ENCODE data around the gene AKAP6.
"Not testable (repeated sequence)": the region's sequence is repeated elsewhere in the genome, so short reads cannot be mapped to it uniquely, and the experiment has no call there.

AKAP6 gene

DNA sequence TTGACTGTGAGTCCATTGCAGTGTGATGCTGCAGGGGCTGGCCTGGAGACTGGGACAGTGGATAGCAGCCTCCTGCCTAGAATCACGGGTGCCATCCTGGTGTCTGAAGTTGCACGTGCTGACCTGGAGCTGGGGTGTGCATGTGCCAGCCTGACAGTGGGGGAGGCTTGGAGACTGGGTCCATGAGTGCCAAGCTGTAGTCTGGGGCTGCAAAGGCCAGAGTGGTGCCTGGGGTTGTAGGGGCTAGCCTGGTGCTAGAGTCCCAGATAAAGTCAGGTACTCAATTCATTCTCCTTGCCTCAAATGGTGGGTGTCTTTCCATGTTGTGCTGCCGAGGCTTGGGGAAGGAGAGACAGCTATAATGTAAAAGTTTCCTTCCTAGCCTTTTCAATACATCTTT is 427.7 kb downstream of the AKAP6 start:
- DNase-seq (ENCODE audit: low read depth in 3 of 3) = no peak

DNA sequence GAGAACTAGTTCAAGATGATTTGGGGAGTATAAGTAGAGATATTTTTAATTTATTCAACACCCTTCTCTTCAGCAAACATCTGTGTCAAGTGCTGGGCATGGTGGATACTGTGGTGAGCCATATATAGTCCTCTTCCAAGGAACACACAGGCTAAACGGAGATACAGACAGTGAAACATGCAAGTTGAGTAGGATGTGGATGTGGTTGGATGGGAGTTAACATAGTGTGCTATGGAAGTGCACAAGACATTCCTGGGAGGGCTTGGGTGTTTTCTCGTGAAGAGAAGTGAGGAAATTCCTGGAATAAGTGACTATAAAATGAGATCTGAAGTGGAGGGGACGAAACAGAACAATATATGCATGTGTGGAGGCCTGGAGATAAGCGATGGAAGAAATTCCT is 428.5 kb downstream of the AKAP6 start:
- no peak for DNase-seq (ENCODE audit: low read depth in 3 of 3)

DNA sequence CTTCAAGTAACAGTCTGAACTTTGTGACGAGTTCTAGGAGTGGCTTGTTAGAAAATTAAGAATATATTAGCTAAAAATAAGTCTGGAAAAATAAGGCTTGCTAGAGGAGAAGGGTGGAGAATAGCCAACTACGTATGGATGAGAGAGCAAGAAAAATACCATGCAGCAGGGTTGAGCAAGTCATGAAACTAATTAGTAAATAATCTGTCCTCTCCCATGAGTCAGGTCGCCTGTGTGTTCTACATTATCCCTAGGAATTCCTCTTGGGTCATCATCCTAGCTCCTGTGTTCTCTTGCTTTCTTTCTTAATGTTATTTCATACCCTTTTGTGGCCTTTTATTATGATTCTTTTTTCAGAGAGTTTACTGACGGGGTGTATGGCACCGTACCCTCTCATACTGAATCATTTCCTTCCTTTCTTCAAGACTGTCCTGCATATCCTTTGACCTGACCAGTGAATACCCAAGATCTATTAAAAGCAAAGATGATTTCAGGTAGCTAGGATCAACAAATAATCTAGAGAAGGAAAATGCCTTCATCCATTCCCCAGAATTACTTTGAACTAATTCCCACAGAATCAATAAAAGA is 432.4 kb downstream of the AKAP6 start:
- DNase-seq (ENCODE audit: low read depth in 3 of 3) = no peak

DNA sequence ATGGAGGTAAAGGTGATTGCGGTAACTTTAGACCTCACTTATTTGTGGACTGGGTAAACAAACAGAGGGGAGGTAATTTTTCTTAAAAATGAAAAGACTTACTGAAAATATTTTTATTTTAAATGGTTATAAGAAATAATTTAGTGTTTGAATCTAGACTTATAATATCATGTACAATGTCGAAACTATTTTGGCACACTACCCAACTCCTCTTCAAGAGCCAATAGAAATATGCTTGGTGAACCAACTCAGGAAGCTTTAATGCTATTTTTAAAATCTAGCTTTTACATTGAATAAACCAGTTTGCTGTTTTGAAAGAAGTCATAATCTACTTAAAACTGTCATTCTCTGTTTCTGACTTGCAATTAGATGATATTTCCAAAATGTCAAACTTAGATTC is 433.8 kb downstream of the AKAP6 start:
- no peak for DNase-seq (ENCODE audit: low read depth in 3 of 3)

DNA sequence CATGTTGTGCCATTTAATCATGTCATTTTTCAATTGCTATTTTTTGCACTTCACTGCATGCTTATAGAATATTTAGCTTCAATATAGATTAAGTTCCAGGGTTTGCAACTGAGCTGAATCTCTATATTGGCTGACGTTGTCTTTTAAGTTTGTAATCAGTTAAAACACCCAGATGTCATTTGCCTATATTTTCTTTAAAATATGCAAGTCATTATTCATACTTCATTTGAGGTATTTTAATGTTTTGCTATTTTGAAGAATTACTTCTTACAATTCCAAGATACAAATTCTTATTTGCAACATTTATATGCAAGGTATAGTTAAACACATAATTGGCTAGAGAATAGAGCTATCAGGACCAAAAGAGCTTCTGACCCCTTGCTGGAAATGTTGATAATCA is 434.6 kb downstream of the AKAP6 start:
- DNase-seq (ENCODE audit: low read depth in 3 of 3) = no peak

DNA sequence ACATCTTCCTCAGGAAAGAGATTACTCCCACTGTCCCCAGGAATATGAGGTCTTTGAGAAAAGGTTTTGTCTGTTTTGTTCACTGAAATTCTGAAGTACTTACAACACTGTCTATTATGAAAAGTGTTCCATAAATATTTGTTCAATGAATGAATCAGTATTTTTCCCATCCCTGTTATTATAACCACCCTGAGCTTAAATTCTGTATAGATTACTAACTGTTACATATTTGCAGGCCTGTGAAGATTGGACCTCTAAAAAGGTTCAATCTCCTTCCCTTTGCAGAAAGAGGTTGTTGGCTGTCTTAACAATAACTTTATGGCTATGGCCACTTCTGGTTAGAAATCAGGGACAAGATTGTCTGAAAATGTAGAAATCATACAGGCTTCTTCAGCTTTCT is 435.0 kb downstream of the AKAP6 start:
- DNase-seq (ENCODE audit: low read depth in 3 of 3) = no peak

DNA sequence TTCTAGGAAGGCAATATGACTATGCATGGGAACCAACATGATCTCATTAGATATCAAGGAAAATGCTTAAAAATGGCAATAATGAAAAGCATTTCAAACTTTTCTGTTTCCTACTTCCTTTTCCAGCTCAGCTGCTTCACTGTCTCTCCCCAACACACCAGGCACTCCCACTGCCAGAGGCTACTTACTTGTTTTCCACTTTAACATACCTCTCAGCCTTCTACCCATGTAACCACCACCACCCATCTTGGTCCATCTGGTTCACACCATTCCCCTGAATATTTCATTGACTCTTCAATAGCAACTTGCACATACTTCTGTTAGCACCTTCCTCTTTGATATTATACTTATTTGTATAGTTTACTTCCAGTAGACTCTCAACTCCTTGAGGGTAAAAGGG is 441.3 kb downstream of the AKAP6 start:
- no peak for DNase-seq (ENCODE audit: low read depth in 3 of 3)

DNA sequence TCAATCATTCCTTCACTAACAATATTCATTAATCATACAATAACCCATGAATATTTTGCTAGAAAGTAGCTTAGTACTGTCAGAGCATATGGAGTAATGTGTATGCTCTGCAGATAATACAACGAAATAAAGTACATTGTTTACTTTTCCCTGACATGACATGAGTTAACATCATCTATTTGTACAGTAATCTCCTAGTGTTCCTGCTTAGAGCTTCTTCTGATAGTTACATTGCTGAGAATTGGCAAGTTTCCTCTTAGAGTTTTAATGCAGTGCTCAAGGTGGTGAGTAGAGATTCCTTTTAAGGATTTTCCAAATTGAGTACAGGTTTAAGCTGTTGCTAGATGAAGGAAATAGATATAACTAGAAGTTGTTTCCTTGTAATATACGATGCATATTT is 445.1 kb downstream of the AKAP6 start:
- no peak for DNase-seq (ENCODE audit: low read depth in 3 of 3)

DNA sequence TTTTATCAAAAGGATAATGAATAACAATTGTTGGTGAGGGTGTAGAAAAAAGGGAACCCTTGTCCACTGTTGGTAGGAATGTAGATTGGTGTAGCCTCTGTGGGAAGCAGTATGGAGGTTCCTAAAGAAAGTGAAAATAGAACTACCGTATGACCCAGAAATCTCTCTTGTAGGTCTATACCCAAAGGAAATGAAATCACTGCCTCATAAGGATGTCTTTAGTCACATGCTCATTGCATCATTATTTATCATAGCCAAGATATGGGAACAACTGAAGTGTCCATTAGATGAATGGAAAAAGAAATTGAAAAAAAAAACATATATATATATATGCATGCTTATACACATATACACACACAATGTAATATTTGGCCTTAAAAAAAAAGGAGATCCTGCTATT is 450.7 kb downstream of the AKAP6 start:
- no peak for DNase-seq (ENCODE audit: low read depth in 3 of 3)

DNA sequence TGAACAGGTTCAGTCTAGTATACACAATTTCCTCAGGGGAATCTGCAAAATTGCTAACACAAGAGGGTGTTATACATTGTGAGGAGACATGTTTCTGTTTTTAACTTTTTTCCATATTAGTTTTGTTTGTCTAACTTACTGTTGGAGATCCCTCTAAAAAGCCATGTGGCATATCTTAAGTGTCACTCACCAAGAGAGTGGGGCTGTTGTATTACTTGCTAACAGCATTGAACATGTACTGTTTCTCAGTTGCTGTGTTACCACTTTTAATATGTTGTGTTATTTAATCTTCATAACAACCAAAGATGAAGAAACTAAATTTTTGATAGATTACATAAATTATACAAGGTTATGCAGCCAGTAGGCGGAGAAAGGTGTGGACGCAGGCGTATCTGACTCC is 455.3 kb downstream of the AKAP6 start:
- no peak for DNase-seq (ENCODE audit: low read depth in 3 of 3)

DNA sequence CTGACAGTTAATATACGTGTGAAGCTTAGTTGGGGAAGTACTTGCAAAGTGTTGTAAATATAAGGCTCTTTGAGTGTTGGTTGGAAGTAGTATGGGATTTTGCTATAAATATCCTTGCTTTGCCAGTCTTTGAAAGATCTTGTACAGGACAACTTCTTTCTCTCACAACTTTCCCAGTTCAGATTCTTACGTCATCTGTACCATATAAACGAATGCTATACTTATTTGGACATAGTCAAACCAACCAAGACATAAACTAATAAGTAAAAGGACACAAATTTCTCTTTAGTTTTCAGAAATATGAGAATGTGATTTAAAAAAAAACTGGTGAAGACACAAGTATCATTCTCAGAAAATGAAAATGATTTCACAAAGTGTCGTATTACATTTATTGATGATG is 456.5 kb downstream of the AKAP6 start:
- no peak for DNase-seq (ENCODE audit: low read depth in 3 of 3)

DNA sequence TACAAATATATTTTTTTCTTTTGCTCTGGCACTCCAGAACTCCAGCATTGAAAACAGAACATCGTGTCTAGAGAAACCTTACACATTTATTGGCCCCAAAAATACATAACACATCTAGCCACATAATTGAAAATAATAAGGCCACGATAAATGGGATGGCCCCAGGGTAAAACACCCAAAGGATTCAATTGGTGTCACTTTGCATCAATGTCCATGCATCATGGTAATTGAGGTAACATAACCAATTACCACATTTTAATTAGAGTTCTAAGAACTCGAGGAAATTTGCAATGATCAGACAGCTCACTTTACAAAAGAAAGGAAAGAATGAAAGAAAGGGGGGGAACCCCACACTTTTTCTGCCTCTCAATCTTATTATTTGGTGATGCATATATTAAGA is 457.8 kb downstream of the AKAP6 start:
- DNase-seq (ENCODE audit: low read depth in 3 of 3) = no peak

DNA sequence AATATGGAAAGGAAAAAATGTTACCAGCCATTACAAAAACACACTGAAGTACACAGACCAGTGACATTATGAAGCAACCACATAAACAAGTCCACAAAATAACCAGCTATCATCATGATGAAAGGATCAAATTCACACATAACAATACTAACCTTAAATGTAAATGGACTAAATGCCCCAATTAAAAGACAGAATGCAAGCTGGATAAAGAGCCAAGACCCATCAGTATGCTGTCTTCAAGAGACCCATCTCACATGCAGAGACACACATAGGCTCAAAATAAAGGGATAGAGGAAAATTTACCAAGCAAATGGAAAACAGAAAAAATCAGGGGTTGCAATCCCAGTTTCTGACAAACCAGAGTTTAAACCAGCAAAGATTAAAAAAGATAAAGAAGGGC is 463.9 kb downstream of the AKAP6 start:
- DNase-seq (ENCODE audit: low read depth in 3 of 3) = not testable (repeated sequence)

DNA sequence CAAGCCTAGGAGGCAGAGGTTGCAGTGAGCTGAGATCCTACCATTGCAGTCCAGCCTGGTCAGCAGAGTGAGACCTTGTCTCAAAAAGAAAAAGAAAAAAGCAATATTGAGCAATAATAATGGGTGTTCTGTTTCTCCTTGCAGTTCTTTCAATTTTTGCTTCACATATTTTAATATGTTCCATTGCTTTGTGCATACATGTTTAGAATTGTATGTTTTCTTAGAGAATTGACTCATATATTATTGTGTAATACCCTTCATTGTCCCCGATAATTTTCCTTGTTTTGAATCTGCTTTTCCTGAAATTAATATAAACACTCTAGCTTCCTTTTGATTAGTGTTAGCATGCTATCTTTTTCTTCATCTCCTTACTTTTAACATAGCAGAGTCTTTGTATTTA is 471.2 kb downstream of the AKAP6 start:
- DNase-seq (ENCODE audit: low read depth in 3 of 3) = no peak

DNA sequence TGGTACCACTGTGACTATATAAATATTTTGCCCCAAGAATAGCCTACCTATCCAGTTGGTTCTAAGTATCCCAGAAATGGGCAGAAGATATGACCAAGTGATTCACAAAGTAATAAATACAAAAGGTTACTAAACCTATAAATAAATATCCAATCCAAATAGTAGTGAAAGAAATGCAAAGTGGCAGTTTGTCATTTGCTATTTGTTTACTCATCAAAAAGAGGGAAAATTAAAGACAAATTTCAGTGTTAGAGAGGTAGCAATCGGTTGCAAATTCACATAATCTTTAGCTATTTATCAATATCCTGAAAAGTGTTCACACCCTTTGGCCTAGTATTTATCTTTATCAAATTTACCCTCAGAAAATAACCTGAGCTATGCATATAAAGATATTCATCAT is 473.2 kb downstream of the AKAP6 start:
- DNase-seq (ENCODE audit: low read depth in 3 of 3) = no peak

DNA sequence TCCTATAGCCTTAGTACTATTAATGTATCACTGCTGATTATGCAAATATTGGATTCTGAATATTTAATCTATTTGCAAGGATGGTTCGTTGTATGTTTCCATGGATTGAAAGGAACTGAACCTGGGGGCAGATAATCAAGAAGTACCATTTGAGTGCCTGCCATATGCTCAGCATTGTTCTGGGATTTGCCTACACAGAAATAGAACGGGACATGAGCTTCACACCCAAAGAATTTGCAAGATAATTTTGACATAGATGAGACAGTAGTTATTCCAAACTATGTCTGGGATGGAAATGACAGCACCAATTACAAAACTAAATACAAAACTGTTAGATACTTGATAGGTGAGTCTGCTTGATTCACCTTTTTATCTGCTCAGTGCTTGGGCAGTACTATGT is 476.9 kb downstream of the AKAP6 start:
- no peak for DNase-seq (ENCODE audit: low read depth in 3 of 3)

DNA sequence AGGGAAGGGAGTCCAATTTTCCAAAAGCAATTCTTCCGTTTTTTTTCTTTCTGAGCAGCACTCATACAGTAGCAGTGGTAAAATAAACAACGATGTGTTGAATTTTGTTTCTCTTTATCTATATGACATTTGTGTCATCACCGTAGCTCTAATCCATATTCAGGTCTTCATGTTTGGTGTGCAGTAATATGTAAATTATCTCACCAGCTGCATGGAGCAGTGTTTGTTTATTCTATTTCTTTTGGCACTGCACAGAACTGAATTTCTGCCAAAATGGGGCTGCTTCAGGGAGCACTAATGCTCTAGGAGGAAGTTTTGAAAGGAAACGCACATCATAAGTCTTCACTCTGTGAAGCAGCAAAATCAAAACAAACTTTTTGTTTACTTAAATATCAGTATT is 479.5 kb downstream of the AKAP6 start:
- no peak for DNase-seq (ENCODE audit: low read depth in 3 of 3)

DNA sequence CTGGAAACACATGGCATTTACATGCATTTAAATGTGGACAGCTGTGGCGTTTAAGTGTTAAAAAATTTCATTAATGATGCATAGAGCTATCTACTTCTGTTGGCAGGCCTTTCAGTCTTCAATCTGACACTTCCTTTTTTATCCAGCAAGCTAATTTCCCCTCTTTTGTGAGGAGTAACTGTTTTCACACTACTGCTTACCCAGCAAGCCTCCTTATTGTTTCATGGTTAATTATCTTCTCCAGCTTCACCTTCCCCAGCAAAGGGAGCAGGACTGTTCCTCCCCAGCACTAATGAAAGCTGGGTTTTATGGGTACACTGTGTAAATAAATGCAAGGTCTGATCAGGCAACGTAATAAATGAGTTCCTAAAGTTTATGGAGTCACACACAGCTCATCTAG is 480.2 kb downstream of the AKAP6 start:
- no peak for DNase-seq (ENCODE audit: low read depth in 3 of 3)

DNA sequence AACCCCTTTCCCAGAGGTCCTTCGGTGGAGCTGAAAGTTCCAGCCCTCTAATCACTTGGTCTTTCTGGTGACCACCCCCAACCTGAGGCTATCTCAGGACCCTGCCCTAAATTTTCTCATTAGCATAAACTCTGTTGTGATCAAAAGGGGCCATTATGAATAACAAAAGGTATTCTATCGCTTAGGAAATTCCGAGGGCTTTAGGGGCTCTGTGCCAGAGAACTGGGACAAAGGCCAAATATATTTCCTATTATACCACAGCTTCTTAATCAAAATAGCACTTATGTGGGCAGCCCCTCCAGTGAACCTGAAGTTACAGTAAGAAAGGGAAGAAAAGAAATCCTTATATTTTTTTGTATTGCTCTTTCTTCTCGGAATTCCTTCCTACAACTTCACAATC is 484.3 kb downstream of the AKAP6 start:
- no peak for DNase-seq (ENCODE audit: low read depth in 3 of 3)

DNA sequence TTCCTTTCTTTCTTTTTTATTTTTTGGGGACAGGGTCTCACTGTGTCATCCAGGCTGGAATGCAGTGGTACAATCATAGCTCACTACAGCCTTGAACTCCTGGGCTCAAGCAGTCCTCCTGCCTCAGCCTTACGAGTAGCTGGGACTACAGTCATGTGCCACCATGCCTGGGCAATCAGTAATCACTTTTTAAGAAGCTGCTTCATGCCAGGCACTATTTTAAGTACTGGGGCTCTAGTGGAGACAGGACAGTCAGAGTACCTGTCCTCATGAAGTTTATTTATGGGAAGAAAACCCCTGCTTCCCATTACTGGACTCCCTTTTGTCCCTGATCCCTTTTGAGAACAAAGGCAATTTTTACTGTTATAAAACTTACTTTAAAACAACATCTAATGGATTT is 485.6 kb downstream of the AKAP6 start:
- no peak for DNase-seq (ENCODE audit: low read depth in 3 of 3)

DNA sequence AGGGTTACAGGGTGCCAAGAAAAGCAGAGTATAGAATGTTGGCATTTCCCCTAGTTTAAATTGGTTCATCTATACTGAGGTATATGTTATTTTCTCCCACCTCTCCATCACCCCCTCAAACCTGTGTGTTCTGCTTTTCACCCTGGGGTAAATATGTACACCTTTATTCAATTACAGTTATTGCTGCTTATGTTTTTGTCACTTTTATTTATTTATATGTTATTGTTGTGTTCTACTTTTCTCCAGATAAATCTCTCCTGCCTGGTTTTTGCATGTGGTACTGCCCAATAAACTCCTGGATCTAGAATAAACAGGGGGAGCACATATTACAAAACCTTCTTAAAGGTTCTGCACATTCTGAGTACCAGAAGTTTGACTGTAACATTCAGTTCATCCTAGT is 487.5 kb downstream of the AKAP6 start:
- DNase-seq (ENCODE audit: low read depth in 3 of 3) = no peak

DNA sequence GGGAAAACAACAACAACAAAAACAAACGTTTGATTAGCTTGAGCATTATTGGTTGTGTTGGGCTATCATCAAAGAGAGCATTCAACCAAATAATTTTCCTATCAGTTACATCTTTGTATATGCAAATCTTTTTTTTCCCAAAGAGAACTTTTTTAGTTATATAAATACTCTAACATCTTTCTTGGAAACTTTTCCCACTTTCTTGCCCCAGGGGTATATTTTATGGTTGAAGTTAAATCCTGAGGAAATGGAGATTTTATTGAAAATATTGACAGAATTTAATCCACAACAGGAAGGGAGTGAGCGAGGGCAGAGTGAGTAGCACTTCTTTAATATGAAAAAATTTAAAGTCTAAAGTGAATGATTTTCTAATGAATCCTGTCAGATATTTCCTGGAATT is 488.7 kb downstream of the AKAP6 start:
- no peak for DNase-seq (ENCODE audit: low read depth in 3 of 3)

DNA sequence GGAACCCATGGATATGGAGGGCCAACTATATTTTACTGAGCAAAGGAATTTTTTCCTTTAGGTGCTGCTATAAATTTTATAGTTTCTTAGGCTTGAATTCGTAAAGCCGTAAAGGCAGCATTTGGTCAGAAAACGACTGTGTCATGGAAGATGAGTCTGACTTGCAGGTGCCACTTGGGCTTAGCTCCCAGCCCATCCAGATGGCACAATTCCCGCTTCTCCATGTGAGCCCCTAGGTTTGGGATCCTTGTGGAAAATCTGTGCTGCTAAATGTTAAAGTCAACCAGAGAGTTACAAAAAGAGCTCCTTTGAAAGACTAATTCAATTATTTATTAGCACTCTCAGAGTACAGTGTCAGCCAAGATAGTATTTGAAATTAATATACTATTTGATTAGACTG is 489.5 kb downstream of the AKAP6 start:
- no peak for DNase-seq (ENCODE audit: low read depth in 3 of 3)

DNA sequence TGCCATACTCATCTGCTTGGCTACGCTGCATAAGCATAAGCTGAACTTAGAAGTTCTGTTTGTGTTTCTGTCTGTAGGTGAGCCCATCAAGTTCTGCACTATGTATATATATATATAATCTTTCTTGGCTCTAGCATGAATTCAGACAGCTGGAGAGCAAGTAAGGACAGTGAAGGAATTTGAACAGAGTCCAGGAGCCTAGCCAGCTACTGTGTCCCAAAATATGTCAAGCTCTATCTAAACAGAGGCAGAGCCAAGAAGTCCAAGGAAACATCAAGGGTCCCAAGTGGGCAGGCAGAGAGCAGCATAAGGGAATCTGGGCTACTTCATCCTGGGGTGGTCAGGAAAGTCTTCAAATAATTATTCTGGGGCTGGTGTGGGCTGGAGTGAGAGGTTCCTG is 491.1 kb downstream of the AKAP6 start:
- DNase-seq (ENCODE audit: low read depth in 3 of 3) = no peak

DNA sequence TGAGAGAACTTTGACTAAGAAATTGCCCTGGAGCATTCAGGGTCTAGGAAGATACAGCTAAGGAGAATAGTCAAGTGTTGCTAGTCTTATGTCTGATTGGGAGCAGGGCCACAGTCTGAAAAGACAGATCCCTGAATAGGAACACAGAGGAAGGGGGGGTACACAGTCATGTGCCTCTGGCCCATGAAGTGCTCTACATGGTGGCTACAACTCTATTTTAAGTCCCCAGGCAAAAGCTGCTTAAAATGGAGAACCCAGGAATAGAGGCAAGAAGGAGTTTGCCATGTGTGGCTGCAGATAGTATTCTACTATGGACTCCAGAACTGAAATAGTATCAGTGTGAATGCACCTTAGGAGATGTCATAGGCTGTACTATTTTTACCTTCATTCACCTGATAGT is 491.6 kb downstream of the AKAP6 start:
- no peak for DNase-seq (ENCODE audit: low read depth in 3 of 3)
